GM23248 (cell line): Measurements from ENCODE around the gene PRR19. TPM values are rescaled to one million over a fixed set of nuclear protein-coding genes. Genes with fewer than 3 reads are reported as not detected.

Source experiments
- DNase-seq: peaks from one replicate; pipeline ENCODE4 v3.0.0-alpha.2; 2015
- H2AFZ ChIP-seq: fragments of 200-600 bp; sonication (generic); 2 replicates; pipeline ENCODE4 v1.6.1; 2016; ENCODE audit warnings: antibody characterized with exemption
- H3F3A ChIP-seq: fragments of 200-600 bp; sonication (generic); 2 replicates; pipeline ENCODE4 v1.6.1; 2016; ENCODE audit warnings: mild to moderate bottlenecking, antibody characterized with exemption, mixed run types; ENCODE audit not compliant: insufficient read depth
- H3K27ac ChIP-seq: fragments of 200-600 bp; sonication (generic); 2 replicates; pipeline ENCODE4 v1.5.1; 2016; ENCODE audit warnings: mild to moderate bottlenecking
- H3K27me3 ChIP-seq: fragments of 200-600 bp; sonication (generic); replicated peaks from 2 replicates; pipeline ENCODE4 v1.6.1; 2016; ENCODE audit warnings: mild to moderate bottlenecking; ENCODE audit not compliant: insufficient read depth
- H3K36me3 ChIP-seq: fragments of 200-600 bp; sonication (generic); 2 replicates; pipeline ENCODE4 v1.6.1; 2016; ENCODE audit warnings: low read depth, mild to moderate bottlenecking
- H3K4me1 ChIP-seq: fragments of 200-600 bp; sonication (generic); 2 replicates; pipeline ENCODE4 v1.6.1; 2016; ENCODE audit warnings: mild to moderate bottlenecking; ENCODE audit not compliant: insufficient read depth
- H3K4me2 ChIP-seq: fragments of 200-600 bp; sonication (generic); one replicate; pipeline ENCODE4 v1.6.1; 2016; ENCODE audit warnings: mild to moderate bottlenecking; ENCODE audit not compliant: unreplicated experiment
- H3K4me3 ChIP-seq: fragments of 200-600 bp; sonication (generic); 2 replicates; pipeline ENCODE4 v1.5.1; 2016; ENCODE audit warnings: mild to moderate bottlenecking
- H3K79me2 ChIP-seq: fragments of 200-600 bp; sonication (generic); 2 replicates; pipeline ENCODE4 v1.6.1; 2016; ENCODE audit warnings: mild to moderate bottlenecking; ENCODE audit not compliant: insufficient read depth
- H3K9ac ChIP-seq: fragments of 200-600 bp; sonication (generic); 2 replicates; pipeline ENCODE4 v1.6.1; 2016; ENCODE audit warnings: mild to moderate bottlenecking
- H3K9me2 ChIP-seq: fragments of 200-600 bp; sonication (generic); 2 replicates; pipeline ENCODE4 v1.6.1; 2016; ENCODE audit warnings: mixed run types, mild to moderate bottlenecking, moderate library complexity; ENCODE audit not compliant: insufficient read depth
- H3K9me3 ChIP-seq: fragments of 200-600 bp; sonication (generic); one replicate; pipeline ENCODE4 v1.6.1; 2017; ENCODE audit warnings: low read depth
- H4K20me1 ChIP-seq: fragments of 200-600 bp; sonication (generic); 2 replicates; pipeline ENCODE4 v1.6.0; 2016; ENCODE audit not compliant: insufficient read depth
- EZH2 ChIP-seq: fragments of 200-600 bp; sonication (generic); IDR thresholded peaks from 2 replicates; pipeline ENCODE4 v1.6.1; 2018; ENCODE audit warnings: antibody characterized with exemption, mild to moderate bottlenecking; ENCODE audit not compliant: insufficient read depth, poor library complexity, severe bottlenecking
- EZH2phosphoT487 ChIP-seq: fragments of 200-600 bp; sonication (generic); IDR thresholded peaks from 2 replicates; pipeline ENCODE4 v1.6.1; 2018; ENCODE audit warnings: antibody characterized with exemption, moderate library complexity, mild to moderate bottlenecking, low read depth; ENCODE audit not compliant: insufficient read depth
- WGBS, 2 experiments: methylation state at CpG; one replicate each; pipeline ENCODE4 v1.1.6; 2015 to 2017; ENCODE audit warnings: low lambda C conversion rate in 2 of 2, low coverage in 1 of 2; ENCODE audit errors: missing lambda C conversion rate in 2 of 2; 5-methylcytosine and 5-hydroxymethylcytosine counted together
- in situ Hi-C: fragments of 300-500 bp; cut with MboI; formaldehyde crosslinking; loops from 2 replicates; pipeline ENCODE4 v1.15.0; 2020
- polyA plus RNA-seq: library from polyadenylated mRNA; unstranded; fragments of >200 nt; fragmentation: Nextera tagmentation; extraction: Ambion mirVana; gene quantifications from 2 replicates; pipeline ENCODE4 v1.2.1, GENCODE V29; 2016
- total RNA-seq: library from RNA; depleted of rRNA; stranded (reverse); fragments of >200 nt; shearing (Covaris generic); gene quantifications from 2 replicates; pipeline ENCODE4 v1.2.3, GENCODE V29; 2014

The PRR19 gene
- total and polyA plus RNA-seq, 2 experiments from 2014 or later = 1.1 TPM

GRCh38 chr19:42281146-42281826, 20.6 kb upstream of the PRR19 start:
- WGBS, 2 experiments = 4 to 10% methylated on average over 8 to 25 of the region's 25 CpGs
- DNase-seq = peak; percentile 83
- Histone ChIP-seq H3K4me2 (peak overlapping the region; percentile 55), H3K27me3 (no peaks in the 10 kb centered on the region), H3K4me1 (peaks cover 67% of the 10 kb centered on the region), H3K27ac (peak overlapping the region; percentile 87), H3F3A (peaks cover 26% of the 10 kb centered on the region), H3K4me3 (peak overlapping the region; percentile 43), H3K9ac (peak overlapping the region; percentile 80), H3K36me3 (no peaks in the 10 kb centered on the region), H3K9me2 (no peaks in the 10 kb centered on the region), H3K79me2 (peaks cover 64% of the 10 kb centered on the region), H2AFZ (no peak overlapping the region), H3K9me3 (no peaks in the 10 kb centered on the region), H4K20me1 (no peaks in the 10 kb centered on the region)
- no peak for TF ChIP-seq EZH2
- TF ChIP-seq EZH2phosphoT487 = no peak
- in situ Hi-C loops = no loop called here

GRCh38 chr19:42281827-42282762, 19.8 kb upstream of the PRR19 start:
- H3K27me3 ChIP-seq = no peaks in the 10 kb centered on the region
- H4K20me1 ChIP-seq = no peaks in the 10 kb centered on the region
- DNase-seq = peak; percentile 74
- H3K4me3 ChIP-seq = peak overlapping the region; percentile 43
- in situ Hi-C loops = no loop called here
- H3F3A ChIP-seq = peaks cover 24% of the 10 kb centered on the region
- no peaks in the 10 kb centered on the region for H3K9me3 ChIP-seq
- 19% methylated on average over 7 of the region's 7 CpGs for WGBS, 2 experiments
- no peaks in the 10 kb centered on the region for H3K36me3 ChIP-seq
- H3K9me2 ChIP-seq = no peaks in the 10 kb centered on the region
- no peak for TF ChIP-seq EZH2
- no peak for TF ChIP-seq EZH2phosphoT487
- no peak overlapping the region for H2AFZ ChIP-seq
- H3K79me2 ChIP-seq = peaks cover 62% of the 10 kb centered on the region
- H3K9ac ChIP-seq = peak overlapping the region; percentile 80
- H3K4me1 ChIP-seq = peaks cover 59% of the 10 kb centered on the region
- peak overlapping the region; percentile 87 for H3K27ac ChIP-seq
- H3K4me2 ChIP-seq = peak overlapping the region; percentile 55

- no peaks in the 10 kb centered on the region for H3K36me3 ChIP-seq
- peak overlapping the region; percentile 75 for H3K9ac ChIP-seq
- H4K20me1 ChIP-seq = no peaks in the 10 kb centered on the region
- peaks cover 60% of the 10 kb centered on the region for H3K79me2 ChIP-seq
- no peaks in the 10 kb centered on the region for H3K9me2 ChIP-seq
- H3K4me3 ChIP-seq = peak overlapping the region; percentile 66
- H3K4me1 ChIP-seq = peaks cover 52% of the 10 kb centered on the region
- H3K27ac ChIP-seq = peak overlapping the region; percentile 87
- no peaks in the 10 kb centered on the region for H3K27me3 ChIP-seq
- WGBS, 2 experiments = 34 to 38% methylated on average over 4 of the region's 4 CpGs
- H3K4me2 ChIP-seq = peak overlapping the region; percentile 69
- no peaks in the 10 kb centered on the region for H3K9me3 ChIP-seq
- no peak overlapping the region for H2AFZ ChIP-seq
- H3F3A ChIP-seq = peaks cover 17% of the 10 kb centered on the region
- in situ Hi-C loops = no loop called here
- no peak for TF ChIP-seq EZH2phosphoT487
- no peak for TF ChIP-seq EZH2
- no peak for DNase-seq
These were observed 19.1 kb upstream of the PRR19 start for GRCh38 chr19:42282819-42283187.

- peak overlapping the region; percentile 75 for H3K9ac ChIP-seq
- H3K9me3 ChIP-seq = no peaks in the 10 kb centered on the region
- peaks cover 60% of the 10 kb centered on the region for H3K79me2 ChIP-seq
- peak overlapping the region; percentile 66 for H3K4me3 ChIP-seq
- peaks cover 16% of the 10 kb centered on the region for H3F3A ChIP-seq
- peak; percentile 98 for DNase-seq
- peaks cover 46% of the 10 kb centered on the region for H3K4me1 ChIP-seq
- TF ChIP-seq EZH2phosphoT487 (no peak), EZH2 (no peak)
- H4K20me1 ChIP-seq = no peaks in the 10 kb centered on the region
- H3K36me3 ChIP-seq = no peaks in the 10 kb centered on the region
- no peaks in the 10 kb centered on the region for H3K27me3 ChIP-seq
- peak overlapping the region; percentile 87 for H3K27ac ChIP-seq
- H3K9me2 ChIP-seq = no peaks in the 10 kb centered on the region
- peak overlapping the region; percentile 69 for H3K4me2 ChIP-seq
- no peak overlapping the region for H2AFZ ChIP-seq
- WGBS, 2 experiments = 3 to 4% methylated on average over 24 to 62 of the region's 74 CpGs
- in situ Hi-C loops = no loop called here
These were observed 18.5 kb upstream of the PRR19 start for GRCh38 chr19:42283188-42284065.
